ENCODE data around the gene SREBF1.

DNA sequence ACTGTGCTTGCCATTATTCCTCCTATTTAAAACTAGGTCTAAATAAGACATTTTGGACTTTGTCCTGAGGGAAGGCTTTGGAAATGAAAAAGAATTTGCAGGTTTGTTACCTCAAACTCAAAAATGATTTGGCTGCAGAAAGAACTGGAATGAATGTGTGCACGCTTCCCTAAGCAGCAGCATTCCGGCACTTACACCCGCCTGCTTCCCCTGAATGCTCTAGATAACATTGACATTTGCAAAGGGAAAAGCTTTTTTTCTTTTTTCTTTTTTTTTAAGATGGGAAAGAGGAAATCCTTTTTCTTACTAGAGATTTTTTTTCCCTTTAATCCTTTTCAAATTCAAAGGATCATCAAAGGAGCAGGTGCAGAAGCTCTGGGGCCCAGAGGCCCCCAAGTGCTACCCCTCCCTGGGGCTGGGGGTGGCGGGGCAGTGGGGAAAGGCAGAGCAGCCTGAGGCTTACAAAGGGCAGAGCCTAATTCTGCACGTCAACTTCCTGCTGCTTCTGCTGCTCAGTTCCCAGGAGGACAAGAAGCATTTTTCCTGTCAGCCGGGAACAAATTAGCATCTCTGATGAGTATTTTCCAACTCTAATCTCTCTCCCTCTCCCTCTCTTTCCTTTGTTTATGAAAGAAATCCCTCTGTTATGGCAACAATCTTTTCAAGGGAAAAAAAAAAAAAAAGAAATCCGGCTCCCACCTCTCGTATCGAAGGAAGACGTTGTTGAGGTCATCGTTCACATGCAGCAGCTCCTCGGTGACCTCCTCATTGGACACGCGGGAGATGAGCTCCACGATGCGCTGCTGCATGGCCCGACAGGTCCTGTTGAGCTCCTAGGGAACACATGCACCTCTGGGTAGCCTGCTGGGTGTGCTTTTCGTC, 32.1 kb upstream of the SREBF1 start:
- TF ChIP-seq SP1 (IDR thresholded peaks at IDR 0.05), result no peak
- TF ChIP-seq ZNF384 (IDR thresholded peaks at IDR 0.05), result no peak
- no peak for TF ChIP-seq FOXM1 (IDR thresholded peaks at IDR 0.05; ENCODE audit: borderline replicate concordance)
- TF ChIP-seq TARDBP (IDR thresholded peaks at IDR 0.05), result no peak
- no peak for TF ChIP-seq ELF4 (IDR thresholded peaks at IDR 0.05)
- no peak for TF ChIP-seq L3MBTL2 (conservative IDR thresholded peaks at IDR 0.05)
- no peak for TF ChIP-seq BHLHE40 (IDR thresholded peaks at IDR 0.05; ENCODE audit: borderline replicate concordance)
- no peak for TF ChIP-seq ARNT (IDR thresholded peaks at IDR 0.05)
- TF ChIP-seq FOXK2 (IDR thresholded peaks at IDR 0.05), result no peak
- TF ChIP-seq LEF1 (IDR thresholded peaks at IDR 0.05; ENCODE audit: borderline replicate concordance), result no peak
- no peak for TF ChIP-seq NFRKB (IDR thresholded peaks at IDR 0.05)
- TF ChIP-seq HDGF (IDR thresholded peaks at IDR 0.05; ENCODE audit: borderline replicate concordance), result no peak
- no peak for TF ChIP-seq CTBP1 (IDR thresholded peaks at IDR 0.05; ENCODE audit: borderline replicate concordance)
